ENCODE results near the gene DYTN.

The DYTN gene

DNA sequence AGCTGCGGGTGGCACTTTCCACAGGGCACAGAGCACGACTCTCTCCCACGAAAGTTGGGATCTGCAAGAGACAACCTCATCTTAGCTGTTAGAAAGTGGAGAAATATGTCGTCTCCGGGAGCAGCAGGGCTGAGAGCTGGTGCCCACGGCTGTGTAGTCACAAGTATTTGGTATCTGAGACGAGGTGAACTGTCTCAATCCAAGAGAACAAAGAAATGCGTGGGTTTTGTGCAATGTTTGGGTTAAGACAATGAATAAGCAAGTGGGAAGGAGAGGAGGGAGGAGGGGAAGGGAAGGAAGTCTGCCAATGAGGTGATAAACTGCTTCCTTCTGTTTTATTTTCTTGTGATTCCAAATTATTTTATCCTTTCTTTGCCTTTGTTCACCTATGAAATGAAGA is 18.0 kb downstream of the DYTN start:
- DNase-seq (ENCODE audit: low read depth in 3 of 3) = no peak

DNA sequence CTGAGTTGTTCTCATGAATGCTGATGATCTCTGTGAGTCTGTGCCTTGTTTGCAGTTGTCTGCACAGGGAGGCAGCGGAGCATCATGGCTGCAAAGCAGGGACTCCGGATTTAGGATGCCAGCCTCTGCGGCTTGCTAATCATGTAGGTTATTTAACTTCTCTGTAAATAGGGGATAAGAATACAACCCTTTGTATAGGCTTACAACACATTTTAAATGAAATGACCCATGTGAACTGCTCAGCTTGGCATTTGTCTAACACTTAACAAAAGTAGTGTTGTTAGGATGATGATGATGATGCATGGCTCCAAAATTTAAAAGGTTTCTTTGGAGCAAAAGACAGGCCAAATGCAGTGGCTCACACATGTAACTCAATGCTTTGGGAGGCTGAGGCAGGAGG is 19.4 kb downstream of the DYTN start:
- no peak for DNase-seq (ENCODE audit: low read depth in 3 of 3)

DNA sequence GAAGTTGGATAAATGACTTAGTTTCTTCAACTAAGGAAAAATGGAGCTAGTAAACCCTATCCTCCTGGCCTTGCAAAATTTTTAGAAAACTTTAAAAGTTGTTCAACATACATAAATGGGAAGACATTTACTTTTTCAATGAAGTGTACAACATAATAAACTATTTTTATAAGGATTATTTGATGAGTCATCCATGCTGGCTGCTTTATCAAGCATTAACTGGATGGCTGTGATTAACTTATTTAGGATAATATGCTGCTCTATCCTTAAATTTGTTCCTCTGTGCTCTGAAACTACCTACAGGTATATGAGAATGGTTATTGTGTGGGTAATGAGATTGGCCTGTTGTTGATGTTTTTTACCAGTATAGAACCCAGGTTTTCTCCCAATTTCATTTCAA is 21.3 kb downstream of the DYTN start:
- DNase-seq (ENCODE audit: low read depth in 3 of 3) = no peak

DNA sequence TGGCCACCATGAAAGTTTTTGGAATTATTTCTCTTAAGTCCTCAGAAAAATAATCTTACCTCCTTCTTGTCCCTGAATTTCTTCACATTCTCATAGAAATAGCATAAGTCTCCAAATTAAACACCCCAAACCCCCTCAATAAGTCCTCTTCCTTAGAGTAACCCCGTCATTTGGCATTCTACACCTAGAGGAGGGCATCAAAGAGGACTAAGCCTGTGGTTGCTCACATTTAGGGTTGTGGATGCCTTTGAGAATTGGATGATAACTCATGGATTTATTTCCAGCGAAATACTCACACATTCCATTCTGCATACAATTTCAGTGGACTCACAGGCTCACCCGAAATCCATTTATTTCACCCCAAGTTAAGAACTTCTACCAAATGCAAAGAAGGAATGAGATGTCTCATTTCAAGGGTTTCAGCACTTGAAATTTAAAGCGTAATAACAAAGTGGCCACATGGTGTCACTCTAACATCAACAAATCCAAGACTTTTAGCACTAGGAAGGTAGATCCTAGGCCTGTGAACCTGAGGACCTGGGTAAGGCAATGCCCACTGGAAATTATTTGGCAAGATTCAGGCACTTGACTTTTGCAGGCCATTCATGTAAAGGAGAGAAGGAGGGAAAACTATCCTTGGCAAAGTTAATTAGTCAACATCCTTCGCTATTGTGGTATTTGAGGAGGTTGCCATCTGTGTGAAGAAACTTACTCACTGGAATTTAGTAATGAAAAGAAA is 24.6 kb downstream of the DYTN start:
- DNase-seq (ENCODE audit: low read depth in 3 of 3) = no peak

DNA sequence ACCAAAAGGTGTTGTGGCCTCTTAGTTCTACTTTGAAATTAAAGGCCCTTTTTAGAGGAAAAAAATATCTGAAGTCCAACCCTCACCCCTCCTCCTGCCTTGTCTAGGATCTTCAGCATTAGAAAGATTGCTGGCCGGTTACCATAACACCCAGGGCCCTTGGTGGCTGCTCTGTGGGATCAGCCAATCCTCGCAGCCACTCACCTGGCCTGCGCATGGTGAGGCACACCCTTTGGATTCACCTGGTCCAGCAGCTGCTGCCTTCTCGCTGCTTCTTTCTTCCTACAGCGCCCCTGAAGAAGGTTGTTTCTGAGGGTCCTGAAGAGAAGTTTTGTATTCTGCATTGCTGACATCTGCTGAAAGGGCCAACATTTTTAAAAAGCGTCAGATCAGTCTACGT is 25.2 kb downstream of the DYTN start:
- DNase-seq (ENCODE audit: low read depth in 3 of 3) = no peak

DNA sequence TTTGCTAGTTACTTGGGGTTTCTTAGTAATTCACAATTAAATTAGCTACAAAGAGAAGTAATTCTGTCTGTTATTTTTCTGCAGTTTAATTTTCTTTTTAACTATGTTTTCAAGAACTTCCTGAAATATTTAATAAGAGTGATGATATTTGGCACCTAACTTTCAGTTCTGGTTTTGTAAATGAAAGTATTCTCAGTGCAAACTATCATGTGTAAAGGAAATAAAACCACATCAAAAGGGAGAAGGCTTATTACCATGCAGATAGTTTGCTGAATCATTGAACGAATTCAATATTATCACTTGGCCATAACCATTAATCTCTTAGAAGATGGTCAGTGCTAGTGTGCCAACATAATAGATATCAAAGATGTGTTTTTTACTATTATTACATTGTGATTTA is 29.2 kb downstream of the DYTN start:
- DNase-seq (ENCODE audit: low read depth in 3 of 3) = no peak

DNA sequence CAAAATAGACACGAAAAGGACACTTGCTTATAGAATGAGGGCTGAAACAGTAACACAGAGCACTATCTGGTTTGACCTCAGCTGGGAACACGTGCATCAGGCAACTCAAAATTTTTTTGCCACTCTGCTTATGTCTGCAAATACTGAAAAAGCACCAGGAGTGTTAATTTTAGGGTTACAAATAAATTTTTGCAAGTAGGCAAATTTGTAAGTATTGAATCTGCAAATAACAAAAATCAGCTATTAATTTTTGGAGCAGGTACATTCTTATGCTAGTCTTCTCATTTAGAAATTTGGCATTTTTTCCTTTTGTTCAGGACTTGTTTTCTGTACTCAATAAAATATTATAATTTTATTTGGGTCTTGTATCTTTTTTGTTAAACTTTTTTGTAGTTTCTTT is 29.7 kb downstream of the DYTN start:
- DNase-seq (ENCODE audit: low read depth in 3 of 3) = no peak

DNA sequence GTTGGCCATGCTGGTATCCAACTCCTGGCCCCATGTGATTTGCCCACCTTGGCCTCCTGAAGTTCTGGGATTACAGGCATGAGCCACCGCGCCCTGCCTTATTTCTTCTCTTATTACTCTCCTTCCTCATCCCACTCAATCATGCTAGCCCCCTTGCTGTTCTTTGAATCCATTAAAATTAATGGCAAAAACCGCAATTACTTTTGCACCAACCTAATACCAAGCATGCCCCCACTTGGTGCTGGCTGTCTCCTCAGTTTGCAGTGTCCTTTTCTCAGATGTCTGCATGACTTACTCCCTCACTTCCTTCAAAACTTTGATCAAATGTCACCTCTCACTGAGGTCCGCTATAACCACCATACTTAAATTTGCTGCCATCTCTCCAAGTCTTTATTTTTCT is 34.6 kb downstream of the DYTN start:
- DNase-seq (ENCODE audit: low read depth in 3 of 3) = no peak

DNA sequence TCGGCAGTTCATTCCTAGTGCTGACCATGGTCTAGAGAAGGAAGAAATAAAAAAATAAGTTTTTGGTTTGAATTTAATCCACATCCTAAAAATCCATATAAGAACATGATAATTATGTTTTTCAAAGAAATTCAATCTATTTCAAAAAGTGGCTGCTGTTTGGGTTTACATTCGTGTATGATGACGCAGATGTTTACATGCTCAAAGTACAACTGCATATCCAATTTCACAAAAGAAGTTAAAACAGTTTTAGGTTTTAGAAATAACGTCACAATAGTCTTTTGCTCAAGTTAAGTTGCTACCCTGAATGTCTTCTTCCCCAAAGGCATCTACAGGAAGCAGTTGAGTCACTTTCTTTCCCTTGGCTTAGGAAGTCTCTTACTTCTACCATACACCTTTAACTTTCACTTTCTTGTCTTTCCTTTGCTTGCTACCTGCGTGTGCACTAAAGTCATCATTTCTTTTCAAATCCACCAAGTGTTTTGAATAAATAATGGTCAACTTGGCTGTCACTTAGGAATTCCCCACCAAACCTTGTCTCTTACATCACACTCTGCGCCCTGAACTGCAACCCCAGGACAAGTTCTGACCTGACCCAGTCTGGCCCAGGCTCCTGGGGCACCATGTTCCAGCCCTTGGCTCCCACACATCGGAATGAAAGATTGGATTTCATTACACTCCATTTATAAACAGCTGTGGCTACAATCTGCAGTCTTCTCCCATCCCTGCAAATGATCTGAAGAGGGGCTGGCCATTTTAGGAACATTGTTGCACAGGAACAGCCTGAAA is 47.5 kb downstream of the DYTN start:
- DNase-seq (ENCODE audit: low read depth in 3 of 3) = no peak

DNA sequence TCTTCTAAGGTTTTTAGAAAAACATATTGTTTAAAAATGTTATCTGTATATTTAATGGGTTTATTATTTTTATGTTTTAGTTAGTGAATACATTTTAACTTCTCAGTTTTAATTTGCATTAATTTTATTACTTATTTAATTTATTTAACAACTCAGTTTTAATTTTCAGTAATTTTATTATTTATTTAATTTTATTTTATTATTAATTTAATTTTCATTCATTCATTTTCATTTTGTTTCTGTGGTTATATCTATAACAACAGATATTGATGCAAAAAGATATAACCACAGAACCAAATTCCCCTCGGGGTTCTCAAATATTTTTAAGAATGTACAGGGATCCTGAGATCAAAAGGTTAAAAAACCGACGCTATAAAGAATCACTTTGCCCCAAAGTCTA is 52.9 kb downstream of the DYTN start:
- no peak for DNase-seq (ENCODE audit: low read depth in 3 of 3)

DNA sequence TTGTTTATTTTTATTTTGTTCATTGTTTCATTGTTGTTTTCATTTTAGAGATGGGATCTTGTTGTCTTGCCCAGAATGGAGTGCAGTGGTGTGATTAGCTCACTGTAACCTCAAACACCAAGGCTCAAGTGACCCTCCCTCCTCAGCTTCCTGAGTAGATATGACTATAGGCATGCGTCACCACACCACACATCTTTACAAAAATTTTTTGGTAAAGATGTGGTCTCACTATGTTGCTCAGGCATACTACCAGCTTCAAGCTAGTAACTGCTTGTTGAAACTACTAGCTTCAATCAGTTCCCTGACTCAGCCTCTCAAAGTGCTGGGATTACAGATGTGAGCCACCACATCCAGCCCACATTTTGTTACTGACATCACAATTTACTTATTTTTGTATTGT is 61.1 kb downstream of the DYTN start:
- no peak for DNase-seq (ENCODE audit: low read depth in 3 of 3)

DNA sequence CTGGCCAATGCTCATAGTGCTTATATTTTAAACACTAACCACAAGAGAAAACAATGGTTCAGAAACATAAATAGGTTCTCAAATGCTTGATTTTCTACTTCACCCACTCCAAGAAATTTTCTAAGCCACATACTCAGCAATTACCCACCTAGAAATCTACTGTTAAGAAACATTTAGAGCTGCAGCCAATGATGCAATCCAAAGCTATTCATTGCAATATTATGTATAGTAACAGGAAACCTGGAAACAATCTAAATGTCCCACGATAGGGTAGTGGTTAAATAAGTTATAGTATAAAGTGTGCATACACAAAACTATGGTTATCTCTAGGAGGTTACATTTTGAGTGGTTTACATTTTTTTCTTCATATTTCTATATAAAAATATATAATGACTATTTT is 70.2 kb downstream of the DYTN start:
- no peak for DNase-seq (ENCODE audit: low read depth in 3 of 3)

DNA sequence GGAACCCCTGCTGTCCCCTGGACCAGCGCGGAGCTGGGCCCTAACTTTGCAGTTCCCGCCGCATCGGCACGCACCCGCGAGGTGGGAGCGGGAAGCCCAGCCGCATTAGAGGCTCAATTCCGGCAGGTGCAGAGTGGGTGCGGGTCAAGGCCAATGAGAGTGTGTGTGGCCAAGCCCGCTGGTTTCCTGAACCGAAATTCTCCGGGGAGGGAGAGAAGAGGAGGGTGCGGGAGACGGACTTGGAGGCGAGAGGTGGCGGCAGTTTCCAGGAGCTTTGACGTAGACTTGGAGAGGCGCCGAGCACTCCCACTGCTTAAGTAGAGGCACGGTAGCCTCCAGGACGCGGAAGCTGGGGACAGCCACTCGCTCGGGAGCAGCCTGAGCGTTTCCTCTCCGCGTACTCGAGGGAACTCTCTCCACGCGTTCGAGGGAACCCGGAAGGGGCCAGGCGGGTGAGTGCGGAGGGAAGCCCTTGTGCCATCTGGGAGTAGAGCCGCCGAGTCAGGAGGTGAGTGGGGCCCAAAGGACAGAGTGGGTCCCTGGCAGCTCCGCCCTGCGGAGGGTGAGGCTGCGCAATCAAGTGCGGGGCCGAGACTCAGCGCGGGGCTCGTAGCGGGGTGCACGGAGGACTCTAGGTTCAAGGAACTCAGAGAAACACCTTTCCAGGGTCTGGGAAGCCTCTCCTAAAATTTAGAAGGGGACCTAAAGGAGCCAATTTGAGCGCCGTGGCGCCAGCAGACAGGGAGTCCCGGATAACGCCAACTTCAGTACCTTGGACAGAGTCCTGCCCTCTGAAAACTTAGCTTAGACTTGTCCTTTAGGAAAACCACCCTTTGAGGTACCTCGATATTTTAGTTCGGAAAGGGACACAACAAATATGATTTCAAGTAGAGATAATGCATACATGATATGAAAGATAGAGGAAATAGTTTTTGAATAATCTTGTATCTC is 75.8 kb downstream of the DYTN start, which contains the start of gene FAM237A:
Gene FAM237A, plus strand, starts transcription at position 413 of the 951 bp plus-strand sequence. CDS start 1,750 bp downstream, outside the sequence.
- DNase-seq (ENCODE audit: low read depth in 3 of 3) = no peak

DNA sequence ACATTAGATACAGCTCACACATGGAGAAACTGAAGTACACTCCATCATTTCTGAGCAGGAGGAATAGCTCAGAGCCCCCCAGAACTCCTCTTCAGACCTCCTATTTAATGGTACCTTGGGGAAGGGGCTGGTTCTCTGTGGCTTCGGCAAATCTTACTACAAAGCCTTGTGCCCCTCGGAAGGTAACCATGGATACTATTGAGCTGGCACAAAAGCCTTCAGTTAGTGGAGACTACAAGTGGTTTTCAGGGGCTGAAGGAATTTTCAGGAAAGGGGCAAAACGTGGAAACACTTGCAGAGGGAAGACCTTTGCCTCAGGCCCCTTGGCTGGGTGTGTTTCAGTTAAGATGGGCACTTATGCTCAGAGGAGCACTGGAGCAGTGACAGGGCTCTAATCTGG is 77.0 kb downstream of the DYTN start:
- no peak for DNase-seq (ENCODE audit: low read depth in 3 of 3)

DNA sequence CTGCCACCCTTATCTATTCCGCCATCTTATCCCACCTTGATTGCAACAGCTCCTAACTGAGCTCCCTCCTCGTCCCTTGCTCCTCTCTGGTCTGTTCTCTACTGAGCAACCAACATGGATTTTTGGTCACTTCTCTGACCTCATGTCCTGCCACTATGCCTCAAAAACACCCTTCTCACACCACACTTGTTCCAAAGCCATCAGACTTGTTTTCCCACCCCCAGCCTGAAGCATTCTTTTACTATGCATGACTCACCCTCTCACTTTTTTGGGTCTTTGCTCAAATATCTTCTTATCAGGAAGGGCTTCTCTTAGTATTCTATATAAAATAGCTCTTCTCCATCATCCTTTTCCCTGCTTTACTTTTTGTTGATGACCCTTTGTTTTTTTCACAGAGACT is 78.6 kb downstream of the DYTN start:
- DNase-seq (ENCODE audit: low read depth in 3 of 3) = no peak

DNA sequence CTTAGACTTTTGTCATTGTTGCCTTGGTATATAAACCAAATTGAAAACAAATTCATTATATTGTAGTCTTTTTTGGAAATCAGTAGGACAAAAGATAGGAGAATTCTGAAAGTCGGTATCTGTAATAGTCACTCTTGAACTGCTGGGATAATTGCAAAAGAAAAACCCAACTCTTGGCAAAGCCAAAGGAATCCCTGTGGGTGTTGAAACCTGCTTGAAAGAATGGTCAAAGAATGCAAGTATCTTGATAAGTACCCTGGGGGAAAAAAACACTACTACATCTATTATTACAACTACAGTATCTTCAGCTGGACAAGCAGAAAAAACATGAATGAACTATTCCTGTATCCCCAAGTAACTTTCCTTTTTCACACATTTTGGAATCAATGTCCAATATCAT is 83.2 kb downstream of the DYTN start:
- DNase-seq (ENCODE audit: low read depth in 3 of 3) = no peak

DNA sequence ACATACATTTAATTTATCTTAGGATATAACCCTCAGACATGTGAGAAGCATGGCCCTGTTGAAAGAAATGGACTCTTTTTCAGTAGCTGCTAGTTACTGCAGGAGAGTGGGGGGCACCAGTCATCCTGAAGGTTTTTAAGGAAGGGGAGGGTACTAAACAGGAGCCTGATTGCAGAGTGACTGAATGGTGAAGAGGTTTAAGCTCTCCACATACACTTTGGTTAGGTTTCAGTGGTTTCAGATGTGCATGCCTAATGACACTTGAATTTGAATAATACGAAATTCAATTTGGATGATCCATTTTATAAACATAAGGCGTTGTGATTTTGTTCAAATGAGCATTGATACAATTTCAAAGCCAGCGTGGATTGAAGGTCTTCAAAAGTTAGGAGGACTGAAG is 86.9 kb downstream of the DYTN start:
- DNase-seq (ENCODE audit: low read depth in 3 of 3) = no peak

DNA sequence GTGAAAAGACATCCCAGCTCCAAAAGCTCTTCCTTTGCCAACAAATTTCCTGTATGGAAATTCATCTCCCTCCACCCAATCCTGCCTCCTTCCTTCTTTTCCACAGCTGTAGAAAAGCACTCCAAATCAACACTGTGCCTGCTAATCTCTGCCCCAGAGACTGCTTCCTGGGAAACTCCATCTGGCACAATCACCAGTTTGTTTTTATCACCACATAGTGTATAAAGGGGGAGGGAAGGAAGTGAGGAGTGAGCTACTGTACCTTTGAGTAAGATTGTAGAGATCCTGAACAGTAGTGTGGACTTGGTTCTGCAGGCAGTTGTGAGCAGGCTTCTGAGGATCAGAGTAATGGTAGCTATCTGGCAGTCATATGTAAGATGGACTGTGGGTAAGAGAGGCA is 90.6 kb downstream of the DYTN start:
- DNase-seq (ENCODE audit: low read depth in 3 of 3) = no peak

DNA sequence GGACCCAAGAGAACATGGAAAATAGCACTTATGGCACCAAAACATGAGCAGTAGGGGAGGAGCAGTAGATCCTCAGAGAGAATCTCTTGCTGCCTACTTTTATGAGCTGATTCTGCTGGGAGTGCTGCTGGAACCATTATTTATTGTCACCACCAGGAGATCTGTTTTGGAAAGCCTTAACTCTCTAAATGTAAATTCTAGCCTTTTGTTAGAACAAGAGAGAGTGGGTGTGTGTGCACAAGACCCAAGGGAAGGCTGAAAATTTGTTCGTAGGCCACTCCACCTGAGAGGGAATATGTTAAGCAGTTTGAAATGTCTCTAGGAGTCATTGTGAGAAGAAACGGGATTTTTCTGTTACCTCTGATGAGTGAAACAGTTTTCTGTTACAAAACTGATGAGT is 92.1 kb downstream of the DYTN start:
- DNase-seq (ENCODE audit: low read depth in 3 of 3) = no peak

DNA sequence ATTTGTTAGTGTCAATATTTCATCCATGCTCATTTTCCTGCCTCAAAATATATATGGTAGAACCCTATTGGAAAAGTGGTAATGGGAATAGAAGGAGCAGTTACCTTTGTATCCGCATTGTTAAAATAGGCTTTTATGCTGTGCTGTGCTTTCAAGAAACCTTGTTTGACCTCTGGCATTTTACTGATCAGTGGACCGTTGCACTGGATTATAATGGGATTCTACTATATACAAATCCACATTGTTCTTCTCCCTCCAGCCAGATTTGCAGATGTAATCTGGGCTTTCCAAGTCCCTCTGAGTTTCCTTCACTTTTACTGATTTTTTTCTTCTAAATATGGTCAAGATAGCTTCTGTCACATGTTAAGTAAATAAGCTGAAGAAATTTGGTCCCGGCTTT is 99.2 kb downstream of the DYTN start:
- no peak for DNase-seq (ENCODE audit: low read depth in 3 of 3)

DNA sequence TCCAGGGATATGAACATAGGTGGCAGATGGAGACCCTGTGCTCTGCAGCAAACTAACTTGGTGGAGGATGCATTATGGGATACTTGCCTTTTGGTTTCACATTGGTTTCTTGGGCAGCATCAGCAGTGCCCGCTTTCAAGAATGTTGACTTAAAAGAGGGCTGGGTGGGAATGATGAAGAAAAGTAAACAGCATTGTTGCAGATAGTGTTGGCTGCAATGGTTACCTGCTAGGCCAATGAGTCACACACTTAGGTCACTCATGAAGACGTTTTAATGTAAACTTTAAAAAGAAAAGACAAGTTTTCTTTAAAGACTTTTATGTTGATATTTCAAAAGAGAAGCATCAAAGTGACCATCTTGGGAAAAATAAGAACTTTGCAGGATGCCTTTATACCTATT is 102.0 kb downstream of the DYTN start:
- no peak for DNase-seq (ENCODE audit: low read depth in 3 of 3)

DNA sequence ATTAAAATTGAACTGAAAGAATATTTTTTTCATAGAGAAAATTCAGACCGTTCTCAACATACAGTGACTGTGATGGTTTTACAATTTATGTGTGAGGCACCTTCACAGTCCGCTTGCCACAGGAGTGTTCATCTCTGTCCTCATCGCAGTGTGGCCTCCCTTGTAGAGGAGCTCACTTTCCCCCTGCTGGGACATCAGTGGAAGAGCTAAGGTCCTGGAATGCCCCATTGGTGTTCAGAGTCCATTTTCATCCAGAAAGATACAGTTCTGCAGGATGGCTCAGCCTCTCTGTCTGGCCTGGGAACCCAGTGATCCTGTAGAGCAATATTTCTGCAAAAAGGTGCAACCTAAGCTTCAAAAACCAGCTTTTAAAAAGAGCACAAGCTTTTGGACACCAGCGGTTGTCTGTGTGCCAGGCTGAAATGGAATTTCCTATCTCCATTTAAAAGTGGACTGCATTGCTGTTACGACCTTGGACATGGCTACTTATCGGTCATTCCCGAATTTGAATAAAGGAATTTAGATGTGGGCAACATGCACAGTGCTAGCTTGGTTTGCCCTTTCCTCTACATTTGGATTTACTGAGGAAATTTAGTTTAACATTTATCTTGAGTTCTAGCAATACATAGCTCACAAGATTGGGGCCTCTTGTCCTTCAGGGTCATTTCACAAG is 102.6 kb downstream of the DYTN start:
- no peak for DNase-seq (ENCODE audit: low read depth in 3 of 3)
